OCI-LY3 (cell line): ENCODE measurements around the gene ANKS1B.

Experiments
- EZH2phosphoT487 ChIP-seq: fragments of 200-600 bp; shearing (Covaris generic); IDR thresholded peaks from 2 replicates; pipeline ENCODE4 v1.6.1; 2018; ENCODE audit warnings: antibody characterized with exemption, mixed run types, low read depth
- TF ChIP-seq, protein P1 (sequence below): fragments of 200-600, 300-600 bp; sonication (generic); IDR thresholded peaks from 2 replicates; pipeline ENCODE4 v1.5.1; 2014; ENCODE audit warnings: antibody characterized with exemption, low read length, low read depth

DNA sequence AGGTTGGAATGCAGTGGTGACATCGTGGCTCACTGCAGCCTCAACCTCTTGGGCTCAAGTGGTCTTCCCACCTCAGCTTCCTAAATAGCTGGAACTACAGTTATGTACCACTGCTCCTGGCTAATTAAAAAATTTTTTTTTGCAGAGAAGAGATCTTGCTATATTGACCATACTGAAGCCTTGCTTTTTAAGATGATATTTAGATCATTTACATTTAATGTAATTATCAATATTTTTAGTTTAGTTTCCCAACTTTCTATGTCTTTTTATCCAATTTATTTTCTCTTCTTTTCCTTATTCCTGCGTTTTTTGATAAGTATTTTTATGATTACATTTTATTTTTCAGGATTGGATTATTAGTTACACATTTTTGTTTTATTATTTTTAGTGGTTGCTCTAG lies 999.6 kb downstream of the ANKS1B start:
- TF ChIP-seq, protein P1, sequence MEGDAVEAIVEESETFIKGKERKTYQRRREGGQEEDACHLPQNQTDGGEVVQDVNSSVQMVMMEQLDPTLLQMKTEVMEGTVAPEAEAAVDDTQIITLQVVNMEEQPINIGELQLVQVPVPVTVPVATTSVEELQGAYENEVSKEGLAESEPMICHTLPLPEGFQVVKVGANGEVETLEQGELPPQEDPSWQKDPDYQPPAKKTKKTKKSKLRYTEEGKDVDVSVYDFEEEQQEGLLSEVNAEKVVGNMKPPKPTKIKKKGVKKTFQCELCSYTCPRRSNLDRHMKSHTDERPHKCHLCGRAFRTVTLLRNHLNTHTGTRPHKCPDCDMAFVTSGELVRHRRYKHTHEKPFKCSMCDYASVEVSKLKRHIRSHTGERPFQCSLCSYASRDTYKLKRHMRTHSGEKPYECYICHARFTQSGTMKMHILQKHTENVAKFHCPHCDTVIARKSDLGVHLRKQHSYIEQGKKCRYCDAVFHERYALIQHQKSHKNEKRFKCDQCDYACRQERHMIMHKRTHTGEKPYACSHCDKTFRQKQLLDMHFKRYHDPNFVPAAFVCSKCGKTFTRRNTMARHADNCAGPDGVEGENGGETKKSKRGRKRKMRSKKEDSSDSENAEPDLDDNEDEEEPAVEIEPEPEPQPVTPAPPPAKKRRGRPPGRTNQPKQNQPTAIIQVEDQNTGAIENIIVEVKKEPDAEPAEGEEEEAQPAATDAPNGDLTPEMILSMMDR, result no peak
- TF ChIP-seq EZH2phosphoT487, result no peak
